Measurements from ENCODE around the gene GATA1.

The GATA1 gene

DNA sequence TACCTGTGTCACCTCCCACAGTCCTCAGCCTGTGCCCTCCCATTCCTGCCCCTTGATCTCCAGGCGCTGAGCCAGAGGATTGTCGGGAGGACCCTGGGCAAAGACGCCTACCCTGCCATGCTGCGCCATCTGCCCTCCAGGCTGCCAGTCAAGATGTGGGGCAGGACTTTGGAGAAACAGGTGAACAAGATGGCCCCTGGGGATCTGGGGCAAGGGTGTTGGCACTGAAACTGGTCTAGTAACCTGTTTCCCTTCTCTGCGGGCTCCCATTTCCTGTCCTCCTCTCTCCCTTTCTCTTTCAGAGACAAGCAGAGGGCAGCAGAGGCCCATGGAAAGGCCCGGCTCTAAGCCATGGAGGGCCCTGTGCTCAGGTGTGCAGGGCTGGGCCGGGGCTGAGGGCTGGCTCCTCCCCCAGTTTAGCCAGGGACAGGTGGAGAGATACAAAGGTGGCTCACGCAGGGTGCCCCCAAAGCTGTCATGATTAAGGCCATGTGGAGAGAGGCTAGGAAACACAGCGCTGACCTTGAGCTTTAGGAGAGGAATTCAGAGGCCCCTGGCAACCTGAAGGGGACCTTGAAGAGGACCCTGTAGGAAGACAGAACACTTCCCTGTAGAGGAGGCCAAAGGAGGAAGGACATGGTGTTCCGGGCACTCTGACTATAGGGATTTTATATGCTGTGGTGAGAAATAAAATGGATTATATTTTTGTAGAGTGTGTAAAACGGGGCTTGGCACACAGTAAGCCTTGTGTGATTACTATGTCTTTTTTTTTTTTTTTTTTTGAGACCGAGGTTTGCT, 24.5 kb upstream of the GATA1 start, which contains the start of gene GLOD5:
TSS of gene GLOD5 (plus strand) at position 74 of the 798 bp plus-strand sequence. CDS start at position 118, 44 bp downstream.
- H2BK12ac ChIP-seq (ENCODE audit: low read length) = no peak within 1 kb of the TSS

DNA sequence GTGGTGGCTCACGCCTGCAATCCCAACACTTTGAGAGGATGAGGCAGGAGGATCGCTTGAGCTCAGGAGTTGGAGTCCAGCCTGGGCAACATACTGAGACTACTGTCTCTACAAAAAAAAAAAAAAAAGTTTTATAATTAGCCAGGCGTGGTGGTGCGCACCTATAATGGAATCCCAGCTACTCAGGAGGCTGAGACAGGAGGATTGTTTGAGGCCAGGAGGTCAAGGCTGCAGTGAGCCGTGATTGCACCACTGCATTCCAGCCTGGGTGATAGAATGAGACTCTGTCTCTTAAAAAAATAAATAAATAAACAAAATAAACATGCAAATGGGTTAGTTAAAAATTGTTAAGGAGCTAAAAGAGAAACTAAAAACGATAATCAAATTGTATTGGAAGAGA, 17.2 kb upstream of the GATA1 start:
- no peak overlapping the region for H4K8ac ChIP-seq (ENCODE audit: low read depth, low read length)
- H2AK5ac ChIP-seq (ENCODE audit: low read length) = no peak overlapping the region
- no peaks in the 10 kb centered on the region for H3K36me3 ChIP-seq (ENCODE audit: control insufficient read depth in 1 of 2, insufficient read depth in 2 of 2, low read length in 2 of 2)
- no peak overlapping the region for H3K4ac ChIP-seq (ENCODE audit: low read depth, low read length)
- no peak overlapping the region for H3K18ac ChIP-seq (ENCODE audit: low read length)
- no peak overlapping the region for H3K4me2 ChIP-seq (ENCODE audit: low read length)
- H3K27ac ChIP-seq (ENCODE audit: low read depth, low read length) = no peak overlapping the region
- no peak overlapping the region for H2BK120ac ChIP-seq (ENCODE audit: insufficient read depth, low read length, poor library complexity)
- no peak overlapping the region for H3K4me3 ChIP-seq (ENCODE audit: low read depth, low read length)
- H4K12ac ChIP-seq (ENCODE audit: low read depth, low read length) = no peak overlapping the region
- H3K79me1 ChIP-seq (ENCODE audit: low read length) = no peaks in the 10 kb centered on the region
- no peak overlapping the region for H2BK5ac ChIP-seq (ENCODE audit: low read depth, low read length, poor library complexity)
- H3K9me3 ChIP-seq (ENCODE audit: insufficient read depth, low read depth, low read length) = no peaks in the 10 kb centered on the region
- no peak overlapping the region for H2AFZ ChIP-seq (ENCODE audit: insufficient read depth, low read length, poor library complexity)
- H3K4me1 ChIP-seq (ENCODE audit: control insufficient read depth in 1 of 2, insufficient read depth in 2 of 2, low read length in 2 of 2) = no peaks in the 10 kb centered on the region
- no peak overlapping the region for H3K9ac ChIP-seq (ENCODE audit: low read length)
- no peak overlapping the region for H4K91ac ChIP-seq (ENCODE audit: low read depth, low read length)
- no CpG with 5 or more reads among the region's 6 CpGs for WGBS (ENCODE audit: extremely low coverage, insufficient coverage, insufficient read length)
- peak; percentile 48 to 54 for DNase-seq
- no peaks in the 10 kb centered on the region for H3K79me2 ChIP-seq (ENCODE audit: control insufficient read depth, insufficient read depth, low read length, poor library complexity)
- no peak overlapping the region for H3K14ac ChIP-seq (ENCODE audit: low read length)
- H2BK12ac ChIP-seq (ENCODE audit: low read length) = no peak overlapping the region
- no peak overlapping the region for H3K23ac ChIP-seq (ENCODE audit: low read length)
- H3K27me3 ChIP-seq (ENCODE audit: insufficient read depth, low read length) = no peaks in the 10 kb centered on the region

More for the DNA sequence above, 24.5 kb upstream of the GATA1 start, which contains the start of gene GLOD5:
- Histone ChIP-seq H4K91ac (ENCODE audit: low read depth, low read length) (peak within 1 kb of the TSS; percentile 61), H3K23ac (ENCODE audit: low read length) (no peak within 1 kb of the TSS), H3K27ac (ENCODE audit: low read depth, low read length) (no peak within 1 kb of the TSS), H4K8ac (ENCODE audit: low read depth, low read length) (peak within 1 kb of the TSS; percentile 3), H3K79me1 (ENCODE audit: low read length) (no peaks in the 10 kb centered on the region), H3K4ac (ENCODE audit: low read depth, low read length) (no peak within 1 kb of the TSS), H2BK120ac (ENCODE audit: insufficient read depth, low read length, poor library complexity) (no peak within 1 kb of the TSS), H3K9ac (ENCODE audit: low read length) (no peak within 1 kb of the TSS), H3K4me1 (ENCODE audit: control insufficient read depth in 1 of 2, insufficient read depth in 2 of 2, low read length in 2 of 2) (no peaks in the 10 kb centered on the region), H3K36me3 (ENCODE audit: control insufficient read depth in 1 of 2, insufficient read depth in 2 of 2, low read length in 2 of 2) (no peaks in the 10 kb centered on the region), H2AFZ (ENCODE audit: insufficient read depth, low read length, poor library complexity) (peak within 1 kb of the TSS; percentile 78), H3K4me3 (ENCODE audit: low read depth, low read length) (no peak within 1 kb of the TSS), H3K27me3 (ENCODE audit: insufficient read depth, low read length) (no peaks in the 10 kb centered on the region), H2BK5ac (ENCODE audit: low read depth, low read length, poor library complexity) (no peak within 1 kb of the TSS), H3K9me3 (ENCODE audit: insufficient read depth, low read depth, low read length) (no peaks in the 10 kb centered on the region), H3K18ac (ENCODE audit: low read length) (no peak within 1 kb of the TSS), H3K14ac (ENCODE audit: low read length) (no peak within 1 kb of the TSS), H3K4me2 (ENCODE audit: low read length) (peak within 1 kb of the TSS; percentile 23), H3K79me2 (ENCODE audit: control insufficient read depth, insufficient read depth, low read length, poor library complexity) (no peaks in the 10 kb centered on the region), H2AK5ac (ENCODE audit: low read length) (no peak within 1 kb of the TSS), H4K12ac (ENCODE audit: low read depth, low read length) (peak within 1 kb of the TSS; percentile 59)
- WGBS (ENCODE audit: extremely low coverage, insufficient coverage, insufficient read length) = no CpG with 5 or more reads among the region's 12 CpGs
- peak; percentile 58 to 75 for DNase-seq

DNA sequence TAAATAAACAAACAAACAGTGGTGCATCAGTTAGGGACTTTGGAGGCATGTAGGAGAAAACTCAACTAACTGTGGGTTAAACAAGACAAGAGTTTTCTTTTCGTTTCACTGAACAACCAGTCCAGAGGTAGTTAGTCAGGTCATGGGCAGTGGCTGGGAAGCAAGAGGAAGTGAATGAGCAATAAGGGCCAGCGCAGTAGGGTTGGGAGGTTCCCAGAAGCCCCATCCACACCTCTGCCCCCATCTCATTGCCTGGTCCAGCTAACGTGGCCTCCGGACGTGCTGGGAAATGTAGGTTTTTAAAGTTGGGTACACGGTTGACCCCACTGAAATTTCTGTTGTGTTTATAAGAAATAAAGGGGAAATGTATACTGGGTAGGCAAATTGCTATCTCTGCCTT, 16.1 kb upstream of the GATA1 start:
- no peaks in the 10 kb centered on the region for H3K4me1 ChIP-seq (ENCODE audit: control insufficient read depth in 1 of 2, insufficient read depth in 2 of 2, low read length in 2 of 2)
- H3K79me1 ChIP-seq (ENCODE audit: low read length) = no peaks in the 10 kb centered on the region
- H3K9ac ChIP-seq (ENCODE audit: low read length) = no peak overlapping the region
- H3K9me3 ChIP-seq (ENCODE audit: insufficient read depth, low read depth, low read length) = no peaks in the 10 kb centered on the region
- no peak for DNase-seq
- H3K4me3 ChIP-seq (ENCODE audit: low read depth, low read length) = no peak overlapping the region
- H2AK5ac ChIP-seq (ENCODE audit: low read length) = no peak overlapping the region
- H3K18ac ChIP-seq (ENCODE audit: low read length) = no peak overlapping the region
- H2AFZ ChIP-seq (ENCODE audit: insufficient read depth, low read length, poor library complexity) = no peak overlapping the region
- H3K4ac ChIP-seq (ENCODE audit: low read depth, low read length) = no peak overlapping the region
- H3K14ac ChIP-seq (ENCODE audit: low read length) = no peak overlapping the region
- no peak overlapping the region for H3K4me2 ChIP-seq (ENCODE audit: low read length)
- H4K91ac ChIP-seq (ENCODE audit: low read depth, low read length) = no peak overlapping the region
- peak overlapping the region; percentile 62 for H4K12ac ChIP-seq (ENCODE audit: low read depth, low read length)
- no peaks in the 10 kb centered on the region for H3K36me3 ChIP-seq (ENCODE audit: control insufficient read depth in 1 of 2, insufficient read depth in 2 of 2, low read length in 2 of 2)
- WGBS (ENCODE audit: extremely low coverage, insufficient coverage, insufficient read length) = no CpG with 5 or more reads among the region's 6 CpGs
- no peaks in the 10 kb centered on the region for H3K79me2 ChIP-seq (ENCODE audit: control insufficient read depth, insufficient read depth, low read length, poor library complexity)
- no peak overlapping the region for H4K8ac ChIP-seq (ENCODE audit: low read depth, low read length)
- H2BK120ac ChIP-seq (ENCODE audit: insufficient read depth, low read length, poor library complexity) = no peak overlapping the region
- no peak overlapping the region for H2BK12ac ChIP-seq (ENCODE audit: low read length)
- no peak overlapping the region for H3K23ac ChIP-seq (ENCODE audit: low read length)
- H3K27ac ChIP-seq (ENCODE audit: low read depth, low read length) = no peak overlapping the region
- no peak overlapping the region for H2BK5ac ChIP-seq (ENCODE audit: low read depth, low read length, poor library complexity)
- H3K27me3 ChIP-seq (ENCODE audit: insufficient read depth, low read length) = no peaks in the 10 kb centered on the region

DNA sequence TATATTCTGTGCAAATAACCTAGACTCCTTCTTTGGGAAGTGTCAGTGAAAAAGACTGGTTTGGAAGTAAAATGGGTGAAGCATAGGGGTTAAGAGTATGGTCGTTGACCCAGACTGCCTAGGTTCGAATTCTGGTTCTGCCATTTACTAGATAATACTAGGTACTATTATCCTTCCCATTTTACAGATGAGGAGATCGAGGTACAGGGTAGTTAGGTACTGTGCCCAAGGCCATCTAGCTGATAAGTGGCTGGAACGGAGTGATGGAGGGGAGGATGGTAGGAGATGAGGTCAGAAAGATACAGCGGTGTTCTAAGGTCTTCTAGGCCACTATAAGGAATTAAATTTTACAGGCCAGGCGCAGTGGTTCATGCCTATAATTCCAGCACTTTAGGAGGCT, 13.8 kb upstream of the GATA1 start:
- Histone ChIP-seq H2BK12ac (ENCODE audit: low read length) (no peak overlapping the region), H3K9me3 (ENCODE audit: insufficient read depth, low read depth, low read length) (no peaks in the 10 kb centered on the region)

More for the DNA sequence above, 13.8 kb upstream of the GATA1 start:
- H3K23ac ChIP-seq (ENCODE audit: low read length) = no peak overlapping the region
- H2AFZ ChIP-seq (ENCODE audit: insufficient read depth, low read length, poor library complexity) = no peak overlapping the region
- H3K27ac ChIP-seq (ENCODE audit: low read depth, low read length) = no peak overlapping the region
- no peak for DNase-seq
- no peaks in the 10 kb centered on the region for H3K79me2 ChIP-seq (ENCODE audit: control insufficient read depth, insufficient read depth, low read length, poor library complexity)
- H4K8ac ChIP-seq (ENCODE audit: low read depth, low read length) = no peak overlapping the region
- no CpG with 5 or more reads among the region's 6 CpGs for WGBS (ENCODE audit: extremely low coverage, insufficient coverage, insufficient read length)
- H2AK5ac ChIP-seq (ENCODE audit: low read length) = no peak overlapping the region
- no peak overlapping the region for H3K18ac ChIP-seq (ENCODE audit: low read length)
- H4K12ac ChIP-seq (ENCODE audit: low read depth, low read length) = no peak overlapping the region
- H3K14ac ChIP-seq (ENCODE audit: low read length) = no peak overlapping the region
- H3K79me1 ChIP-seq (ENCODE audit: low read length) = no peaks in the 10 kb centered on the region
- no peaks in the 10 kb centered on the region for H3K36me3 ChIP-seq (ENCODE audit: control insufficient read depth in 1 of 2, insufficient read depth in 2 of 2, low read length in 2 of 2)
- no peak overlapping the region for H2BK120ac ChIP-seq (ENCODE audit: insufficient read depth, low read length, poor library complexity)
- no peaks in the 10 kb centered on the region for H3K4me1 ChIP-seq (ENCODE audit: control insufficient read depth in 1 of 2, insufficient read depth in 2 of 2, low read length in 2 of 2)
- H3K4ac ChIP-seq (ENCODE audit: low read depth, low read length) = no peak overlapping the region
- H3K27me3 ChIP-seq (ENCODE audit: insufficient read depth, low read length) = no peaks in the 10 kb centered on the region
- H4K91ac ChIP-seq (ENCODE audit: low read depth, low read length) = no peak overlapping the region
- H3K4me2 ChIP-seq (ENCODE audit: low read length) = no peak overlapping the region
- H3K4me3 ChIP-seq (ENCODE audit: low read depth, low read length) = no peak overlapping the region
- H2BK5ac ChIP-seq (ENCODE audit: low read depth, low read length, poor library complexity) = no peak overlapping the region
- H3K9ac ChIP-seq (ENCODE audit: low read length) = no peak overlapping the region

All from trophoblast cell (in vitro differentiated cells and primary cell).